ENCODE measurements around the gene CHRM1. TPM values are rescaled to one million over a fixed set of nuclear protein-coding genes. Genes with fewer than 3 reads are reported as not detected.

Gene CHRM1
- total RNA-seq, 1 donor from 2014 or later, result not detected

DNA sequence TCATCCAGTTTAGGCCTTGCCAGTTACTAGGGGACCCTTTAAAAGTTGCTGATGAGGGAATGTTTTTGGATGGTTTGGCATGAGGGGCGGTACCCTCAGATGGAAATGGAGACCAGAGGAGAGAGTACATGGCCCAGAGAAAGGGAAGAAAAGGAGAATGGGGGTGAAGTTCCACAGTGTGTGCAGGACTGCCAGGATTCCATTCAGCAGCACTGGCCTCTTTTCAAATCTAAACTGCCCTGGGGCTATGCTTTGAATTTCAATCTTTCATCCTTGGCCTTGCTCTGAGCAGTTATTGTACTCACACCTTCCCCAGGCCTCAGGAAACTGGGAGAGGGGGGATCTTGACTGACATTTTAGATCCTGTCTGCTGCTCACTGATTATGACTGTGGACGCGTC, 37.5 kb downstream of the CHRM1 start:
- no peaks in the 10 kb centered on the region for H3K27me3 ChIP-seq (ENCODE audit: control insufficient read depth, insufficient read depth, low read length)
- peak overlapping the region; percentile 100 for H3K4me3 ChIP-seq (ENCODE audit: low read depth, low read length)
- no peak for DNase-seq (ENCODE audit: low read depth)
- TF ChIP-seq, protein P1, sequence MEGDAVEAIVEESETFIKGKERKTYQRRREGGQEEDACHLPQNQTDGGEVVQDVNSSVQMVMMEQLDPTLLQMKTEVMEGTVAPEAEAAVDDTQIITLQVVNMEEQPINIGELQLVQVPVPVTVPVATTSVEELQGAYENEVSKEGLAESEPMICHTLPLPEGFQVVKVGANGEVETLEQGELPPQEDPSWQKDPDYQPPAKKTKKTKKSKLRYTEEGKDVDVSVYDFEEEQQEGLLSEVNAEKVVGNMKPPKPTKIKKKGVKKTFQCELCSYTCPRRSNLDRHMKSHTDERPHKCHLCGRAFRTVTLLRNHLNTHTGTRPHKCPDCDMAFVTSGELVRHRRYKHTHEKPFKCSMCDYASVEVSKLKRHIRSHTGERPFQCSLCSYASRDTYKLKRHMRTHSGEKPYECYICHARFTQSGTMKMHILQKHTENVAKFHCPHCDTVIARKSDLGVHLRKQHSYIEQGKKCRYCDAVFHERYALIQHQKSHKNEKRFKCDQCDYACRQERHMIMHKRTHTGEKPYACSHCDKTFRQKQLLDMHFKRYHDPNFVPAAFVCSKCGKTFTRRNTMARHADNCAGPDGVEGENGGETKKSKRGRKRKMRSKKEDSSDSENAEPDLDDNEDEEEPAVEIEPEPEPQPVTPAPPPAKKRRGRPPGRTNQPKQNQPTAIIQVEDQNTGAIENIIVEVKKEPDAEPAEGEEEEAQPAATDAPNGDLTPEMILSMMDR (IDR thresholded peaks at IDR 0.05; ENCODE audit: insufficient read depth, low read length, poor library complexity, severe bottlenecking), result no peak
- peaks cover 8% of the 10 kb centered on the region for H3K36me3 ChIP-seq (ENCODE audit: control insufficient read depth, insufficient read depth, low read length)

DNA sequence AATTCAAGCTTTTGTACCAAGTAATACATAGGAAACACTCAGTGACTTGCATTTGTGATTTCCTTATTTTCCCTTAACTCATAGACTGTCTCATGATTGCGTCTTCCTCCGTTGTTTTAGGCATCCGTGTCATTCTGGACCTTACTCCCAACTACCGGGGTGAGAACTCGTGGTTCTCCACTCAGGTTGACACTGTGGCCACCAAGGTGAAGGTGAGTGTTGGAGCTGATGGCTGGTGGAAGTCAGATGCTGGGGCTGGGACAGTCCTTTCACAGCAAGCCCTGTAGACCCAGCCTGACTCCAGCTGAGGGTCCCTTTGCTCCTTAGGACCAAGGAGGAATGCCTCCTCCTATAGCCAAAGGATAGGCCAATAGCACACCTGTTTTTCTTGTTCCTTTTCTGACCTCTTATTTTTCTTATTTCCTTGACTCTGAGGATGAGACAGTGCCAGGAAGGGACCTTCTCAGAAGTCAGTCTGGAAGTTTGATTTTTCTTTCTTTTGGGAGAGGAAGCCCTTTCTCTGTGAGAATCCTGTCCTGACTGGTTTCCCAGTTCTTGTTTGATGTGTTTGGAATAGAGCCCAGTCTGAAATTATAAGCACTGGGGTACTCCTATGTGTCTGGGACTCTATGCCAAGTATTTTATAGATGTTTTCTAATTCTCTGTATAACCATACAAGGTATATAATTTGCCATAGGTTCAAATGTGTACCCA, 38.2 kb downstream of the CHRM1 start:
- TF ChIP-seq, protein P1 (IDR thresholded peaks at IDR 0.05; ENCODE audit: insufficient read depth, low read length, poor library complexity, severe bottlenecking), result no peak
- Histone ChIP-seq H3K4me3 (ENCODE audit: low read depth, low read length) (peak overlapping the region; percentile 100), H3K27me3 (ENCODE audit: control insufficient read depth, insufficient read depth, low read length) (no peaks in the 10 kb centered on the region), H3K36me3 (ENCODE audit: control insufficient read depth, insufficient read depth, low read length) (peaks cover 6% of the 10 kb centered on the region)
- no peak for DNase-seq (ENCODE audit: low read depth)

DNA sequence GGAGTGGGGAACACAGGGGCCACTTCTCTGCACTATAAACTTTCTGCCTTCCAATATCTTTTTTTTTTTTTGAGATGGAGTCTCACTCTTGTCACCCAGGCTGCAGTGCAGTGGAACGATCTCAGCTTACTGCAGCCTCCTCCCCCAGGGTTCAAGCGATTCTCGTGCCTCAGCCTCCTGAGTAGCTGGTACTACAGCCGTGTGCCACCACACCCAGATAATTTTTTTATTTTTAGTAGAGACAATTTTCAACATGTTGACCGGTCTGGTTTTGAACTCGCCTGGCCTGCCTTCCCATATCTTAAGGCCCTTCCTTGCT, 38.8 kb downstream of the CHRM1 start:
- Histone ChIP-seq H3K36me3 (ENCODE audit: control insufficient read depth, insufficient read depth, low read length) (peaks cover 6% of the 10 kb centered on the region), H3K27me3 (ENCODE audit: control insufficient read depth, insufficient read depth, low read length) (no peaks in the 10 kb centered on the region), H3K4me3 (ENCODE audit: low read depth, low read length) (peak overlapping the region; percentile 100)
- no peak for DNase-seq (ENCODE audit: low read depth)
- TF ChIP-seq, protein P1 (IDR thresholded peaks at IDR 0.05; ENCODE audit: insufficient read depth, low read length, poor library complexity, severe bottlenecking), result no peak

DNA sequence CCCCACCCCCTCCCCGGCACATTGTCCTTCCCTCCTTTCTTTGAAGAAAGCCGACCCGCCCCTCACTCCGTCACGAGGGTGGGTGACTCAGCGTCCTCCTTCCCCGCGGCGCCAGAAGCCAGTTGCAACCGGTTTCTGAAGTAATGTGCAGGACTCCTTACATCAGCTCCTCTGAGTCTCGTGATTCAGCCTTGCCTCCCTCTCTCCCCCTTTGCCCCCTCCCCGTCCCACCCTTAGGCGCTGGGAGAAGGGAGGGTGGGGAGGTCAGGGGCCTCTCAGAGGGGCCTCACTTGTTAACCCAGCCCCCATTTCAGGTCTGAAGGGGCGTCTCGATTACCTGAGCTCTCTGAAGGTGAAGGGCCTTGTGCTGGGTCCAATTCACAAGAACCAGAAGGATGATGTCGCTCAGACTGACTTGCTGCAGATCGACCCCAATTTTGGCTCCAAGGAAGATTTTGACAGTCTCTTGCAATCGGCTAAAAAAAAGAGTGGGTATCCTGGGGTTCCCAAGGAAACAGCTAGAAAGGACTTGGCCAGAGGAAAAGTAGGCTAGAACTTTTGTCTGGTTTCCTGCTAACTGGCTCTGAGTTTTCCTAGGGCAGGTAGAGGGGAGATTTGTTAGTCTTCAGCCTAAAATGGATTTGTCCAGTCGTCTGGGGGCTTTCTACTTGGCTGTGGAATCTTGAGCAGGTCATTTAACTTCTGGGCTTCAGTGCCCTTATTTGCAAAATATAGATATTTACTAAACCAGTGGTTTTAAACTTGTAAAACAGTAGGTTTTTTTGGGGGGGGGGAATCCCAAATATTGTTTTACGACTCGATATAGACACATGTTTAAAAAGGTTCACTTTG, 39.4 kb downstream of the CHRM1 start:
- TF ChIP-seq, protein P1 (IDR thresholded peaks at IDR 0.05; ENCODE audit: insufficient read depth, low read length, poor library complexity, severe bottlenecking), result no peak
- Histone ChIP-seq H3K36me3 (ENCODE audit: control insufficient read depth, insufficient read depth, low read length) (peaks cover 6% of the 10 kb centered on the region), H3K4me3 (ENCODE audit: low read depth, low read length) (peak overlapping the region; percentile 100), H3K27me3 (ENCODE audit: control insufficient read depth, insufficient read depth, low read length) (no peaks in the 10 kb centered on the region)
- peak; percentile 84 for DNase-seq (ENCODE audit: low read depth)

DNA sequence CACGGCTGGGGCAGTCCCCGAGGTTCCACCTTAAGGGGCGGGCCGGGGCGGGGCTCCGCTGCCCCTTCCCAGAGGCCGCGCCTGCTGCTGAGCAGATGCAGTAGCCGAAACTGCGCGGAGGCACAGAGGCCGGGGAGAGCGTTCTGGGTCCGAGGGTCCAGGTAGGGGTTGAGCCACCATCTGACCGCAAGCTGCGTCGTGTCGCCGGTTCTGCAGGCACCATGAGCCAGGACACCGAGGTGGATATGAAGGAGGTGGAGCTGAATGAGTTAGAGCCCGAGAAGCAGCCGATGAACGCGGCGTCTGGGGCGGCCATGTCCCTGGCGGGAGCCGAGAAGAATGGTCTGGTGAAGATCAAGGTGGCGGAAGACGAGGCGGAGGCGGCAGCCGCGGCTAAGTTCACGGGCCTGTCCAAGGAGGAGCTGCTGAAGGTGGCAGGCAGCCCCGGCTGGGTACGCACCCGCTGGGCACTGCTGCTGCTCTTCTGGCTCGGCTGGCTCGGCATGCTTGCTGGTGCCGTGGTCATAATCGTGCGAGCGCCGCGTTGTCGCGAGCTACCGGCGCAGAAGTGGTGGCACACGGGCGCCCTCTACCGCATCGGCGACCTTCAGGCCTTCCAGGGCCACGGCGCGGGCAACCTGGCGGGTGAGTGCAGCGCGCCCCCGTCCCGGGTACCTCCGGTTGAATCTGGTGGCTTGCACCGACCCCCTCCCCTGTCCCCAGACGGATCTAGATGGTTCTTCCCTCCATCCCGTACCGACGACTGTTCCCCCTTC, 40.2 kb downstream of the CHRM1 start, which contains the start of gene SLC3A2:
Gene SLC3A2 (plus strand): TSS at position 94 of the 776 bp plus-strand sequence. CDS start 128 bp downstream, at position 222.
- TF ChIP-seq, protein P1 (IDR thresholded peaks at IDR 0.05; ENCODE audit: insufficient read depth, low read length, poor library complexity, severe bottlenecking), result peak; percentile 71
- peaks cover 6% of the 10 kb centered on the region for H3K36me3 ChIP-seq (ENCODE audit: control insufficient read depth, insufficient read depth, low read length)
- H3K27me3 ChIP-seq (ENCODE audit: control insufficient read depth, insufficient read depth, low read length), result no peaks in the 10 kb centered on the region
- peak; percentile 56 for DNase-seq (ENCODE audit: low read depth)
- peak within 1 kb of the TSS; percentile 100 for H3K4me3 ChIP-seq (ENCODE audit: low read depth, low read length)
